Ramos (cell line): Measurements from ENCODE around the gene GNPAT.

ENCODE experiments used
- in situ Hi-C: fragments of 300-500 bp; cut with MboI; formaldehyde crosslinking; loops from one replicate; pipeline ENCODE4 v1.14.3; 2022; ENCODE audit warnings: low sequenced_read_pairs; ENCODE audit not compliant: unreplicated experiment

Gene GNPAT

GRCh38 chr1:231310391-231310934 lies 69.5 kb downstream of the GNPAT start:
- in situ Hi-C loops = no loop called here

DNA sequence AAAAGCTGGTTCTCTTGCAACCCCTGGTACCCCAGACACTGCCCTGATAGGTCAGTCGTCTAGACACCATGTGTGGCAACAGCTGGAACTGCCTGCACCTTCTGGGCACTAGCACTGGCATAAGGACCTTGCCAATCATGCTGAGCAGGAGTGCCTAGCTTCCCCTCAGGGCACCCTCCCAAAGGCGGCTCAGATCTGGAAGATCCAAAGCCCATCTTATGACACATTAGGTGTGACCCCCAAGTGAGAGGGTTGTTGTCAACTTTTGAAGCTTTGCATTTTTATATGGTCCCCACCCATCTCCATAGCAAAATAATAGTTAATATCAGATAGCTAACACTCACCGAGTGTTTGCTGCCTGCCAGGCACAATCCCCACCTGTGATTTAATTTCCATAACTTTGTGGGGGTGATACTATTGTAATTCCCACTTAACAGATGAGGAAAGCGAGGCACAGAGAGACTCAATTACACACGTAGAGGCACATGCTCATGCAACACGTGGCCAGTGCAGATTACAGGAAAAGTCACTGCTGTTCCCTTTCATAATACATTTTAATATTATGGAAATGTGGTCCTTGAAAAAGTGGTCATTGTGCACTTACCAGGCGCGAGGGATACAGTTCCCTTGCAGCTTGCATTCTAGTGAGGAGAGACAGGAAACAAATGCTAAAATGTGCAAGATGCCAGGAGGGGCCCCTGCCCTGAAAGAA lies 70.9 kb downstream of the GNPAT start:
- in situ Hi-C loops = no loop called here

DNA sequence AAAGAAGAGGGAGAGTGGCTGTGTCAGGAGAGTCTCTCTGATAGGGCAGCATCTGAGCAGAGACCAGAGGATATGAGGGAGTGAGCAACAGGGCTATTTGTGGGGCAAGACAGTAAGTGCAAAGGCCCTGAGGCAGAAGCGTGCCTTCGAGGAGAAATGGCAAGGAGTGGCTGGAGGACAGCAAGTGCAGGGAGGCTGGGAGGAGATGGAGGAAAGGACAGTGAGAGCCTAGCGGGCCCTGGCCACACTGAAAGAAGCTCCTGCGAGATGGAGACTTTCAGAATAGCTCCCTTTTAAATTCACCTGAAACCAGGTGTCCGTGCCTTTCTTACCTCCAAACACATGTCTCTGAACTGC lies 71.4 kb downstream of the GNPAT start:
- in situ Hi-C loops = no loop called here

DNA sequence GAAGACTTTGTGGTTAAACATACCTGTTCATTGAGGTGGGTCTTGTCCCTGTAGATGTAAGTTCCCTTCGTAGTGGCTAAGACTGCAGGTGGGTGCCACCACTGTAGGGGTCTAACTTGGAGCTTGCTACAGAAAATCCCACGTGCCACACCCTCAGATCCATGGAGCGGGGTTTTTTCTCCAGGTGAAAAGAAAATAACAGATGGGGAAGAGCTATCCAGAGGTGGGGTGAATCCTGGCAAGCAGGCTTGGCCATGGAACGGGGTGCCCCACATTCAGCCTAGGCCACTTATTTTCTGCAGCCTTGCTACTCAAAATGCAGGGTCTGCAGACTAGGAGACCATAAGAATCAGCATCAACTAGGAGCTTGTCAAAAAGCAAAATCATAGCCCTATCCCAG lies 72.6 kb downstream of the GNPAT start:
- in situ Hi-C loops = no loop called here

DNA sequence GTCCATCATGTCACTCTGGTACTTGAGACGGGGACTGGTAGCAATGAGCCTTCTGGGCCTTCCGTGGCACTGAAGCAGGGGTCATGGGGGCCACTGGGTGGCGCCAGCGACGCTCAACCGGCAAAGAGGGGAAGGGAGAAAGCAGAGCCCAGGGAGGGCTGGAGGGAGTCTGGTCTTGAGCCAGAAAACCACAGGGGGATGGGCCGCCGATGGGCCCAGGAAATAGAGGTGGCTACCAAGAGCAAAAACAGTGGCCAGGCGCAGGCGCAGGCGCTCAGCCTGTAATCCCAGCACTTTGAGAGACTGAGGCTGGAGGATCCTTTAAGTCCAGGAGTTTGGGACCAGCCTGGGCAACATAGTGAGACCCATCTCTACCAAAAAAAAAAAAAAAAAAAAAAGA lies 74.9 kb downstream of the GNPAT start:
- in situ Hi-C loops = no loop called here

GRCh38 chr1:231317306-231318014 lies 76.4 kb downstream of the GNPAT start:
- in situ Hi-C loops = no loop called here

GRCh38 chr1:231318015-231318355 lies 77.0 kb downstream of the GNPAT start:
- in situ Hi-C loops = no loop called here

- in situ Hi-C loops = no loop called here
Observed at GRCh38 chr1:231318568-231318967, 77.6 kb downstream of the GNPAT start.

- in situ Hi-C loops = no loop called here
Observed at GRCh38 chr1:231319080-231319479, 78.1 kb downstream of the GNPAT start.

DNA sequence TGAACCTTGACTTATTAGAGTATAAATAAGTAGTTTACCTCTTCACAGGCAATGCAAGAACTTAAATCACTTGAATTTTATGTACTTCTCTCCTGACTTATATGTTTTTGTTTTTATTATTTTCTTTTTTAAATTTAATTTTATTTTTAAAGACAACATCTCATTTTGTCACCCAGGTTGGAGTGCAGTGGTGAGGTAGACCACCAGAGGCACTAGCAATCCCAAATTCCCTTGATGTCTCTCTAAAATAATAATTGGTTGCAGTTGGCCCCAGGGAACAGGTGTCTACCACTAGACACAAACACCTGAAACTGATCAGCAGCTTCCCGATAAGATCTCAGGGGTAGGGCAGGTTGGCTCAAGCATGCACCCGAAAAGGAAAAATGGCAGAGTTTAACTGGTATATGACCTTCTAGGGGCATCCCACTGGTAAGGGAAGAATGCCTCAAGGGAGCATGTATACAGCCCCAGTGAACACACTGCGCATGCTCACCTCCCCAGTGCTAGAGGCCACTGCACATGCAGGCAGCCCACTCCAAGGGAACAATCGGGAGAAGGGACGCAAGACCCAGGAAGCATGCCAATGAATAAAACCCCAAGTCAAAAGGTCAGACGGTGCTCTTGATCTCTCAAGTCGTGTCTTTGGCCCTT lies 82.0 kb downstream of the GNPAT start:
- in situ Hi-C loops = no loop called here

- in situ Hi-C loops = no loop called here
Observed at GRCh38 chr1:231324660-231325059, 83.6 kb downstream of the GNPAT start.

DNA sequence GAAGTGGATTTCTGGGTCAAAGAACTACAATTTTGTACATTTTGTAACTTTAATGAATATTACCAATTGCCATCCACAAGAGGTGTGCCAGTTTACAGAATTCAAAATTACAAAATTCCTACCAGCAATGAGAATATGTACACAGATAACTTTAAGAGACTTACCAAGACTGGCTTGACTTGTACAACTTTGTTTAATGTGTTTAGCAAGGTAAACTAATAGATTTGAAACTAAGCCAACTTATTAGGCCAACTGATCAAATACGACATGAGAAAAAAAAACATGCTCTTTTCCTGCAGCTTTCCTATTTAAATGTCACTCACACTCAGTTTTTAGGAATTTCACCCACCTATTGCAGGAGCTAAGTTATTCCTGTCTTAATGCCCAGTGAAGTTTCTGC lies 85.2 kb downstream of the GNPAT start:
- in situ Hi-C loops = no loop called here
